Transverse colon (tissue), 4 donors: ENCODE measurements around the gene PAX9. TPM values are rescaled to one million over a fixed set of nuclear protein-coding genes. Genes with fewer than 3 reads are reported as not detected.

Source experiments
- DNase-seq: peaks from one replicate; pipeline ENCODE4 v3.0.0-alpha.2; 2019
- H3K27ac ChIP-seq, 4 donors: fragments of 200-600 bp; sonication (generic); 2 replicates each; pipeline ENCODE4 v1.5.1; 2016 to 2018; ENCODE audit warnings: inconsistent platforms in 4 of 4
- H3K27me3 ChIP-seq: fragments of 200-600 bp; sonication (generic); 2 replicates; pipeline ENCODE4 v1.5.1; 2017; ENCODE audit warnings: inconsistent platforms
- H3K36me3 ChIP-seq, 4 donors: fragments of 200-600 bp; sonication (generic); 2 replicates each; pipeline ENCODE4 v1.5.1; 2017 to 2019; ENCODE audit warnings: inconsistent platforms in 4 of 4
- H3K4me1 ChIP-seq, 4 donors: fragments of 200-600 bp; sonication (generic); 2 replicates each; pipeline ENCODE4 v1.5.1; 2017 to 2020; ENCODE audit warnings: inconsistent platforms in 4 of 4
- H3K4me3 ChIP-seq, 4 donors: fragments of 200-600 bp; sonication (generic); 1 replicate in 1 of 4; 2 replicates in 3 of 4; pipeline versions ENCODE4 v1.5.1 to v1.6.1; 2017 to 2019; ENCODE audit warnings: inconsistent platforms in 4 of 4
- H3K9me3 ChIP-seq, 2 donors: fragments of 200-600 bp; sonication (generic); 2 replicates each; pipeline ENCODE4 v1.5.1; 2017 to 2019; ENCODE audit warnings: inconsistent platforms in 2 of 2
- CTCF ChIP-seq, 5 experiments: fragments of 200-600 bp in 3 of 5; fragments of 450-650 bp in 2 of 5; sonication (generic) in 3 of 5; IDR thresholded peaks; 1 replicate in 2 of 5; 2 replicates in 3 of 5; pipeline ENCODE4 v1.5.1; 2016 to 2017; ENCODE audit warnings: antibody characterized with exemption in 5 of 5, inconsistent platforms in 3 of 5, mild to moderate bottlenecking in 2 of 5, moderate library complexity in 1 of 5
- EP300 ChIP-seq: sonication (generic); formaldehyde crosslinking; IDR thresholded peaks from one replicate; pipeline ENCODE4 v1.6.1; 2017; ENCODE audit warnings: antibody characterized with exemption, low read depth
- POLR2A ChIP-seq: fragments of 450-650 bp; IDR thresholded peaks from one replicate; pipeline ENCODE4 v1.6.1; 2016; ENCODE audit warnings: antibody characterized with exemption, mild to moderate bottlenecking, moderate library complexity
- POLR2AphosphoS5 ChIP-seq, 3 donors: sonication (generic); formaldehyde crosslinking; IDR thresholded peaks; one replicate each; pipeline ENCODE4 v1.6.1; 2016; ENCODE audit warnings: antibody characterized with exemption in 3 of 3
- WGBS, 2 donors: methylation state at CpG; one replicate each; pipeline ENCODE4 v1.1.5; 2018; ENCODE audit warnings: low coverage in 1 of 2; 5-methylcytosine and 5-hydroxymethylcytosine counted together
- in situ Hi-C, 4 donors: fragments of 200-750 bp; cut with MboI; loops; one replicate each; pipeline versions ENCODE4 v1.15.0 to v1.15.1; 2017; ENCODE audit warnings: low sequenced_read_pairs in 3 of 4, low pct_ligation_motif_present in 1 of 4, low pct_unique_long_range_greater_than_20kb in 1 of 4
- intact Hi-C: fragments of 100-400 bp; cut with DNase I; formaldehyde crosslinking; loops from one replicate; pipeline ENCODE4 v1.15.1; 2023; ENCODE audit warnings: low total_unique reads
- total RNA-seq, 4 donors: library from RNA; depleted of rRNA; stranded (reverse); fragments of >200 nt; gene quantifications; one replicate each; pipeline ENCODE4 v1.1.0, GENCODE V29; 2016

Gene PAX9
- total RNA-seq, 4 donors from 2014 or later: 0.79 TPM; not detected in 3

GRCh38 chr14:36702474-36702873, 40.8 kb downstream of the PAX9 start:
- TF ChIP-seq POLR2A (no peak), CTCF (IDR thresholded peaks at IDR 0.05) (no peak)
- intact Hi-C loops: no loop called here

GRCh38 chr14:36707570-36707969, 45.9 kb downstream of the PAX9 start:
- DNase-seq: no peak
- in situ Hi-C loops (no loop called here), intact Hi-C loops (no loop called here)
- no peaks in the 10 kb centered on the region for H3K36me3 ChIP-seq
- no peaks in the 10 kb centered on the region for H3K4me1 ChIP-seq
- no peaks in the 10 kb centered on the region for H3K9me3 ChIP-seq
- TF ChIP-seq EP300 (no peak), CTCF (IDR thresholded peaks at IDR 0.05) (no peak), POLR2AphosphoS5 (IDR thresholded peaks at IDR 0.05) (no peak), POLR2A (no peak)
- no peak overlapping the region for H3K4me3 ChIP-seq
- no peaks in the 10 kb centered on the region for H3K27me3 ChIP-seq
- H3K27ac ChIP-seq: no peak overlapping the region

More at GRCh38 chr14:36702474-36702873, 40.8 kb downstream of the PAX9 start:
- Histone ChIP-seq H3K36me3 (no peaks in the 10 kb centered on the region), H3K4me1 (no peaks in the 10 kb centered on the region), H3K4me3 (no peak overlapping the region), H3K9me3 (no peaks in the 10 kb centered on the region), H3K27ac (no peak overlapping the region), H3K27me3 (no peaks in the 10 kb centered on the region)
- in situ Hi-C loops: no loop called here
- no peak for DNase-seq
- 29 to 72% methylated on average over 1 to 2 of the region's 2 CpGs for WGBS, 2 donors

- peaks cover 0 to 2% (median 0%) of the 10 kb centered on the region in 4 donors for H3K4me1 ChIP-seq
- H3K27ac ChIP-seq: no peak overlapping the region
- no peak for TF ChIP-seq EP300
- TF ChIP-seq CTCF (IDR thresholded peaks at IDR 0.05): no peak
- TF ChIP-seq POLR2AphosphoS5 (IDR thresholded peaks at IDR 0.05): no peak
- no peak for TF ChIP-seq POLR2A
- H3K9me3 ChIP-seq: no peaks in the 10 kb centered on the region
- in situ Hi-C loops (no loop called here), intact Hi-C loops (no loop called here)
- 57 to 59% methylated on average over 4 of the region's 4 CpGs for WGBS, 2 donors
- no peak overlapping the region for H3K4me3 ChIP-seq
- no peak for DNase-seq
- no peaks in the 10 kb centered on the region for H3K27me3 ChIP-seq
- no peaks in the 10 kb centered on the region for H3K36me3 ChIP-seq
Measured at GRCh38 chr14:36713960-36714703, 52.5 kb downstream of the PAX9 start.

GRCh38 chr14:36716614-36717184, 55.0 kb downstream of the PAX9 start:
- in situ Hi-C loops (no loop called here), intact Hi-C loops (no loop called here)
- Histone ChIP-seq H3K27ac (no peak overlapping the region), H3K27me3 (no peaks in the 10 kb centered on the region), H3K4me3 (no peak overlapping the region), H3K4me1 (peaks cover 0 to 2% (median 0%) of the 10 kb centered on the region in 4 donors), H3K9me3 (no peaks in the 10 kb centered on the region), H3K36me3 (no peaks in the 10 kb centered on the region)
- DNase-seq: no peak
- TF ChIP-seq EP300: no peak
- no peak for TF ChIP-seq POLR2AphosphoS5 (IDR thresholded peaks at IDR 0.05)
- TF ChIP-seq CTCF (IDR thresholded peaks at IDR 0.05): no peak
- TF ChIP-seq POLR2A: no peak
- WGBS, 2 donors: 77 to 91% methylated on average over 6 to 7 of the region's 7 CpGs
